ENCODE data around the gene PRKCQ. TPM values are rescaled to one million over a fixed set of nuclear protein-coding genes. Genes with fewer than 3 reads are reported as not detected.

PRKCQ gene
- total and polyA plus RNA-seq, 7 experiments from 2014 or later = 44.3 to 74.5 (median 65.8) TPM

DNA sequence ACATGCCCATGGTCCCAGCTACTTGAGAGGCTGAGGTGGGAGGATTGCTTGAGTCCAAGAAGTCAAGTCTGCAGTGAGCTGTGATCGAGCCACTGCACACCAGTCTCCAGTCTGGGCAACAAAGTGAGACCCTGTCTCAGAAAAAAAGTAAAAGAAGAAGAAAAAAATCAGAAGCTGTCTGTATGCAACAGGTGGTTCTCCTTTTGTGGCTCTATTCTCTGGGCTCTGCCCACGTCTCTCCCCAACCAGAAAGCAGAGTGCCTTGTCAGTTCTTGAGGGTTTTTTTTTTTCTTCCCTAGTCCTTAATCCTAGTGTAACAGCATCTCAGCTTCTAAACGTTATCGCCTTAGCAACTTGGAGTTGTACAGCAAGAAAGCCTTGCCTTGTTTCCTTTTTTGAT, 89.5 kb downstream of the PRKCQ start:
- H3K4me1 Mint-ChIP-seq = peaks cover 0 to 50% (median 19%) of the 10 kb centered on the region in 7 donors
- peaks cover 20 to 58% (median 46%) of the 10 kb centered on the region in 5 donors for H3K36me3 Mint-ChIP-seq
- peak overlapping the region in 5 of 9 donors; percentile 27 to 75 (median 63) for H3K27ac Mint-ChIP-seq
- peaks cover 9 to 81% (median 33%) of the 10 kb centered on the region in 3 experiments for H3K36me3 ChIP-seq (ENCODE audit: control insufficient read depth in 2 of 3, insufficient read depth in 3 of 3, low read length in 3 of 3)
- ATAC-seq (no peak), DNase-seq (no peak)
- no peak overlapping the region for H3K4me3 ChIP-seq (ENCODE audit: low read length)
- ChIA-PET CTCF (interaction anchor here (0.6 kb wide), 1 partner anchor 111 kb away, joined by 3 read pairs; no protein-coding TSS in a partner anchor), POLR2A (interaction anchor here (0.7 kb wide), 1 partner anchor 17 kb away, joined by 3 read pairs; no protein-coding TSS in a partner anchor)
- H3K4me3 Mint-ChIP-seq = no peak overlapping the region
- H3K4me1 ChIP-seq (ENCODE audit: control insufficient read depth in 2 of 2, insufficient read depth in 2 of 2, low read length in 2 of 2) = peaks cover 23 to 62% of the 10 kb centered on the region in 2 donors
- no peaks in the 10 kb centered on the region for H3K9me3 ChIP-seq (ENCODE audit: control insufficient read depth in 2 of 3, low read length in 3 of 3)
- H3K27ac ChIP-seq (ENCODE audit: low read depth, low read length) = no peak overlapping the region
- H3K9me3 Mint-ChIP-seq = no peaks in the 10 kb centered on the region
- intact Hi-C loops (cut with micrococcal nuclease) = loop anchor here in 1 of 2 donors (10.0 kb wide), 1 partner anchor 146 kb away; no protein-coding TSS in a partner anchor
- no peaks in the 10 kb centered on the region for H3K27me3 ChIP-seq (ENCODE audit: control insufficient read depth in 2 of 2, insufficient read depth in 2 of 2, low read length in 2 of 2)
- no peaks in the 10 kb centered on the region for H3K27me3 Mint-ChIP-seq

DNA sequence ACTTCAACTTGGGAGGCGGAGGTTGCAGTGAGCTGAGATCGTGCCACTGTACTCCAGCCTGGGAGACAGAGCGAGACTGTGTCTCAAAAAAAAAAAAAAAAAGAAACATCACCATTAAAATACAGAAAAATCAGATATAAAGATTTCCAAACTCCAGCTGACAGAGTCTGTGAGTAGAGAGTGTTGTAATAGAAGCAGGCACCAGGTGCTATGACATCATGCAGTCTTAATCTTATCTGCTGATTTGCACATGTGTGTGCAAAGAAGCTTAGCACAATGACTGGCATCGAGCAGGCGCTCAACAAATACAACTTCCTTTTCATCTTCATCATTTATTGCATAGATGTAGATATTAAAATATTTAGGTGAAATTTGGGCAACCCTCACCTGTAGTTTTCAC, 92.2 kb downstream of the PRKCQ start:
- Mint-ChIP-seq H3K27ac (no peak overlapping the region), H3K36me3 (peaks cover 30 to 84% (median 65%) of the 10 kb centered on the region in 5 donors), H3K4me1 (peaks cover 13 to 74% (median 40%) of the 10 kb centered on the region in 7 donors), H3K4me3 (no peak overlapping the region), H3K27me3 (no peaks in the 10 kb centered on the region), H3K9me3 (peaks cover 0 to 2% (median 0%) of the 10 kb centered on the region in 11 donors)
- no peaks in the 10 kb centered on the region for H3K9me3 ChIP-seq (ENCODE audit: control insufficient read depth in 2 of 3, low read length in 3 of 3)
- CTCF ChIA-PET = no interaction called here
- DNase-seq (no peak), ATAC-seq (no peak)
- POLR2A ChIA-PET = interaction anchor here (0.6 kb wide), 1 partner anchor 8 kb away, joined by 3 read pairs; no protein-coding TSS in a partner anchor
- H3K36me3 ChIP-seq (ENCODE audit: control insufficient read depth in 2 of 3, insufficient read depth in 3 of 3, low read length in 3 of 3) = peaks cover 23 to 96% (median 43%) of the 10 kb centered on the region in 3 experiments
- H3K4me1 ChIP-seq (ENCODE audit: control insufficient read depth in 2 of 2, insufficient read depth in 2 of 2, low read length in 2 of 2) = peaks cover 13 to 48% of the 10 kb centered on the region in 2 donors
- no peaks in the 10 kb centered on the region for H3K27me3 ChIP-seq (ENCODE audit: control insufficient read depth in 2 of 2, insufficient read depth in 2 of 2, low read length in 2 of 2)
- no peak overlapping the region for H3K4me3 ChIP-seq (ENCODE audit: low read length)
- intact Hi-C loops (cut with micrococcal nuclease) = no loop called here
- no peak overlapping the region for H3K27ac ChIP-seq (ENCODE audit: low read depth, low read length)

DNA sequence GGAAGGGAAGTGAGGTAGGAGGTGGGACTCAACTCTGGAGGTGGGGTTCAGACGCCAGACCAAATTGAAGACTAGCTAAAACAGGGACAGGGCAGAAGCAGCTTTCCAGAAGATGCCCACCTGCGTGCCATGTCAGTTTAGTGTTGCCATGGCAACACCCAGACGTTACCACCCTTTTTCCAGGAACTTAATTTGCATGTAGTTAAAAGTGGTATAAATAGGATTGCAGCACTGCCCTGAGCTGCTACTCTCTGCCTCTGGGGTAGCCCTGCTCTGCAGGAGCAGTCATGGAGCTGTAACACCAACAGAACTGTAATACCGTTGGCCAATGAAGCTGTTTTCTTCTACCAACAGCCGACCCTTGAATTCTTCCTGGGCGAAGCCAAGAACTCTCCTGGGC, 93.8 kb downstream of the PRKCQ start:
- ATAC-seq = no peak
- Histone ChIP-seq H3K27ac (ENCODE audit: low read depth, low read length) (no peak overlapping the region), H3K4me3 (ENCODE audit: low read length) (no peak overlapping the region), H3K9me3 (ENCODE audit: control insufficient read depth in 2 of 3, low read length in 3 of 3) (no peaks in the 10 kb centered on the region), H3K4me1 (ENCODE audit: control insufficient read depth in 2 of 2, insufficient read depth in 2 of 2, low read length in 2 of 2) (peaks cover 15 to 47% of the 10 kb centered on the region in 2 donors), H3K36me3 (ENCODE audit: control insufficient read depth in 2 of 3, insufficient read depth in 3 of 3, low read length in 3 of 3) (peaks cover 28 to 96% (median 40%) of the 10 kb centered on the region in 3 experiments), H3K27me3 (ENCODE audit: control insufficient read depth in 2 of 2, insufficient read depth in 2 of 2, low read length in 2 of 2) (no peaks in the 10 kb centered on the region)
- intact Hi-C loops (cut with micrococcal nuclease) = no loop called here
- H3K9me3 Mint-ChIP-seq = peaks cover 0 to 2% (median 0%) of the 10 kb centered on the region in 11 donors
- no peak overlapping the region for H3K4me3 Mint-ChIP-seq
- no peak for DNase-seq
- H3K4me1 Mint-ChIP-seq = peaks cover 25 to 72% (median 42%) of the 10 kb centered on the region in 7 donors
- no peaks in the 10 kb centered on the region for H3K27me3 Mint-ChIP-seq
- CTCF ChIA-PET = interaction anchor here (0.7 kb wide), 1 partner anchor 161 kb away, joined by 3 read pairs; no protein-coding TSS in a partner anchor
- H3K36me3 Mint-ChIP-seq = peaks cover 37 to 84% (median 69%) of the 10 kb centered on the region in 5 donors
- H3K27ac Mint-ChIP-seq = peak overlapping the region in 3 of 9 donors; percentile 8 to 78 (median 52)
- POLR2A ChIA-PET = interaction anchor here (0.7 kb wide), 2 partner anchors 9 to 121 kb away, joined by 3 to 5 read pairs; no protein-coding TSS in a partner anchor

GRCh38 chr10:6482737-6483357, 97.2 kb downstream of the PRKCQ start:
- Histone ChIP-seq H3K4me3 (ENCODE audit: low read length) (no peak overlapping the region), H3K9me3 (ENCODE audit: control insufficient read depth in 2 of 3, low read length in 3 of 3) (no peaks in the 10 kb centered on the region), H3K27me3 (ENCODE audit: control insufficient read depth in 2 of 2, insufficient read depth in 2 of 2, low read length in 2 of 2) (no peaks in the 10 kb centered on the region), H3K4me1 (ENCODE audit: control insufficient read depth in 2 of 2, insufficient read depth in 2 of 2, low read length in 2 of 2) (peaks cover 15 to 25% of the 10 kb centered on the region in 2 donors), H3K27ac (ENCODE audit: low read depth, low read length) (peak overlapping the region; percentile 32), H3K36me3 (ENCODE audit: control insufficient read depth in 2 of 3, insufficient read depth in 3 of 3, low read length in 3 of 3) (peaks cover 29 to 97% (median 43%) of the 10 kb centered on the region in 3 experiments)
- DNase-seq = no peak
- Mint-ChIP-seq H3K36me3 (peaks cover 29 to 83% (median 71%) of the 10 kb centered on the region in 5 donors), H3K4me3 (peak overlapping the region; percentile 7 to 76 (median 51)), H3K4me1 (peaks cover 25 to 64% (median 42%) of the 10 kb centered on the region in 7 donors), H3K9me3 (peaks cover 0 to 2% (median 0%) of the 10 kb centered on the region in 11 donors), H3K27me3 (no peaks in the 10 kb centered on the region), H3K27ac (peak overlapping the region; percentile 15 to 92 (median 78))
- POLR2A ChIA-PET = interaction anchor here (0.9 kb wide), 2 partner anchors 98 to 110 kb away, joined by 3 to 4 read pairs; no protein-coding TSS in a partner anchor
- intact Hi-C loops (cut with micrococcal nuclease) = loop anchor here (1.0 to 5.0 kb wide), 3 partner anchors 9 to 34 kb away; no protein-coding TSS in a partner anchor
- peak; percentile 60 for ATAC-seq
- CTCF ChIA-PET = no interaction called here

DNA sequence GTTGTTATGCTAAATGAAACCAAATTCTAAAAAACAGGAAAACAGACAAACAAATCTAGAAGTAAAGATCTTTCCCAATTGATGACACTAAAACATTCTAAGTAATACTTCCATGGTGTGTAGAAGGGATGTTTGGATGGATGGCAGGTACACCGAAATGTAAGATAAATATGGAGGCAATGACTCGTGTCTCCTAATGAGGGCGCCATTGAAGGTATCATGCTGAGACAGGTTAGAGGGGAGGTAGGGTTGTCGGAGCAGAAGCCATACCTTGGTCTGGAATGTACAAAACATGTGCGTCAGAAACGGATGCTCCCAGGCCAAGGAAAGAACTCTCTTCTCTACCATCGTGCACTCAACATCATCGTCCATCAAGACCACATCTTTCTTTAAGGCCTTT, 101.4 kb downstream of the PRKCQ start:
- H3K36me3 Mint-ChIP-seq = peaks cover 34 to 69% (median 60%) of the 10 kb centered on the region in 5 donors
- H3K27me3 ChIP-seq (ENCODE audit: control insufficient read depth in 2 of 2, insufficient read depth in 2 of 2, low read length in 2 of 2) = no peaks in the 10 kb centered on the region
- no peaks in the 10 kb centered on the region for H3K27me3 Mint-ChIP-seq
- POLR2A ChIA-PET = no interaction called here
- peaks cover 31 to 32% of the 10 kb centered on the region in 2 donors for H3K4me1 ChIP-seq (ENCODE audit: control insufficient read depth in 2 of 2, insufficient read depth in 2 of 2, low read length in 2 of 2)
- peaks cover 33 to 61% (median 54%) of the 10 kb centered on the region in 7 donors for H3K4me1 Mint-ChIP-seq
- H3K27ac ChIP-seq (ENCODE audit: low read depth, low read length) = no peak overlapping the region
- intact Hi-C loops (cut with micrococcal nuclease) = no loop called here
- peaks cover 0 to 8% (median 0%) of the 10 kb centered on the region in 11 donors for H3K9me3 Mint-ChIP-seq
- ATAC-seq (no peak), DNase-seq (peak in 1 of 9 donors; percentile 11)
- CTCF ChIA-PET = no interaction called here
- peak overlapping the region in 5 of 9 donors; percentile 1 to 58 (median 20) for H3K27ac Mint-ChIP-seq
- no peak overlapping the region for H3K4me3 ChIP-seq (ENCODE audit: low read length)
- H3K9me3 ChIP-seq (ENCODE audit: control insufficient read depth in 2 of 3, low read length in 3 of 3) = no peaks in the 10 kb centered on the region
- peaks cover 22 to 69% (median 24%) of the 10 kb centered on the region in 3 experiments for H3K36me3 ChIP-seq (ENCODE audit: control insufficient read depth in 2 of 3, insufficient read depth in 3 of 3, low read length in 3 of 3)
- H3K4me3 Mint-ChIP-seq = no peak overlapping the region

DNA sequence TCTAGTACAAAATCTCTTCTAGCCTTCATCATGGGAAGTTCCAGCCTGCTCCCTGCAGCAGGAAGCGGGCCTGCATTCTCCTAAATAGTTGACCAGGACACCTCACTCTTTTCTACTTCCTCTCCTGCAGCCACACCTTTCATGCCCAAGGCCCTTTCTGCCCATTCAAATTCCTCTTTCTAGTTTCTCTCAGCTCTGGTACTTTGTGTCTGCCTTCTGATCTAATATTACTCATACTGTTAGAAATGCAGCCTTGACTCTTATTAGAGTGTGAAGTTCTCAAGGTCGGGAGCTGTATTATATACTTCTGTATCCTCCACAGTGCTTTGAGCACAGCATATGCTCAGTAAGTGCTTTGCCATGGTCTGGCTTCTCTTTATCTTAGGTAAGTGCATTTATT, 103.1 kb downstream of the PRKCQ start:
- H3K4me1 Mint-ChIP-seq = peaks cover 31 to 59% (median 51%) of the 10 kb centered on the region in 7 donors
- peak overlapping the region in 7 of 9 donors; percentile 1 to 100 (median 56) for H3K27ac Mint-ChIP-seq
- CTCF ChIA-PET = interaction anchor here (0.6 kb wide), 1 partner anchor 68 kb away, joined by 4 read pairs; no protein-coding TSS in a partner anchor

More for the DNA sequence above, 103.1 kb downstream of the PRKCQ start:
- Mint-ChIP-seq H3K9me3 (peaks cover 0 to 6% (median 0%) of the 10 kb centered on the region in 11 donors), H3K36me3 (peaks cover 18 to 57% (median 48%) of the 10 kb centered on the region in 5 donors), H3K4me3 (no peak overlapping the region), H3K27me3 (no peaks in the 10 kb centered on the region)
- Histone ChIP-seq H3K4me3 (ENCODE audit: low read length) (no peak overlapping the region), H3K9me3 (ENCODE audit: control insufficient read depth in 2 of 3, low read length in 3 of 3) (no peaks in the 10 kb centered on the region), H3K27ac (ENCODE audit: low read depth, low read length) (no peak overlapping the region), H3K4me1 (ENCODE audit: control insufficient read depth in 2 of 2, insufficient read depth in 2 of 2, low read length in 2 of 2) (peaks cover 23 to 29% of the 10 kb centered on the region in 2 donors), H3K36me3 (ENCODE audit: control insufficient read depth in 2 of 3, insufficient read depth in 3 of 3, low read length in 3 of 3) (peaks cover 20 to 52% (median 22%) of the 10 kb centered on the region in 3 experiments), H3K27me3 (ENCODE audit: control insufficient read depth in 2 of 2, insufficient read depth in 2 of 2, low read length in 2 of 2) (no peaks in the 10 kb centered on the region)
- POLR2A ChIA-PET = no interaction called here
- intact Hi-C loops (cut with micrococcal nuclease) = no loop called here
- DNase-seq (no peak), ATAC-seq (no peak)

All from naive thymus-derived CD4-positive, alpha-beta T cell (primary cell).